ENCODE measurements around the gene FRMD6.

The FRMD6 gene

GRCh38 chr14:51609955-51610283, 41.8 kb upstream of the FRMD6 start:
- DNase-seq (ENCODE audit: insufficient read length, low spot score) (no peak), FAIRE-seq (no peak)
- TF ChIP-seq CTCF (IDR thresholded peaks at IDR 0.05; ENCODE audit: insufficient read depth, missing control alignments): no peak

- DNase-seq (ENCODE audit: insufficient read length, low spot score): no peak
- no peak for FAIRE-seq
- TF ChIP-seq CTCF (IDR thresholded peaks at IDR 0.05; ENCODE audit: insufficient read depth, missing control alignments): no peak
Observed at GRCh38 chr14:51610771-51611170, 40.9 kb upstream of the FRMD6 start.

DNA sequence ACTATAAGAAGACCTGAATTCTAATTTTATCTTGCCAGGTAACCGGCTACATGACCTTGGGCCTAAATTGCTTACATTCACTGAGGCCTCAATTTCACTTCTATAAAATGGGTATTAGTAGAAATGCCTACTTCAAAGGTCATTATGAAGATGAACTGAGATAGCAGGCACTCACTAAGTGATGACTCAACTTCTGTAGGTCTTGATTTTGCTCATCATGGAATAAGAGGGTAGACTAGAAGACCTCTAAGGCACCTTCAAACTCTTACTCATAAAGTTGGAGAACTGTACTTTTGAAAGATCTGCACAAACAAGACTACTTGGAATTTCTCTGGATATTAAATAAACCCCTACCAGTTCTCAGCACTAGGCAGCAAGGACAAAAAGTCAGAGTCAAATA, 39.3 kb upstream of the FRMD6 start:
- FAIRE-seq (no peak), DNase-seq (ENCODE audit: insufficient read length, low spot score) (no peak)
- TF ChIP-seq CTCF (IDR thresholded peaks at IDR 0.05; ENCODE audit: insufficient read depth, missing control alignments): no peak

DNA sequence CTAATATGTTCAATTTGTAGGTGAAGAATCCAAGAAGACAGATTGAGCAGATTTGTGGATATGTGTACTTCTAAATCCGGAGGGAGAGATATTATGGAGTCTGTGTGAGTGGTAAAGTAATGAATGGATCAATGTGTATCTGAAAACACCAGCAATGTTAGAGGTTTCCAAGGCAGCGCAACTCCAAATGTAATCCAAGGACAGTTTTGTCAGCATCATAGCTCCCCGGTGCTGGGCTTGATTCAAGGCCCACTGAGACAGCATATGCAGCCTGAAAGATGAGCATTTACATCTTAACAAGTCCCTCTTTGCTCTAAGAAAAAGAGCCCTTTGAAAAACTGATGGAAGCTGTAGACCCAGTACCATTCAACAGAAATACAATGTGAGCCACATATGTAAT, 38.3 kb upstream of the FRMD6 start:
- FAIRE-seq (no peak), DNase-seq (ENCODE audit: insufficient read length, low spot score) (no peak)
- no peak for TF ChIP-seq CTCF (IDR thresholded peaks at IDR 0.05; ENCODE audit: insufficient read depth, missing control alignments)

- no peak for TF ChIP-seq CTCF (IDR thresholded peaks at IDR 0.05; ENCODE audit: insufficient read depth, missing control alignments)
Observed at GRCh38 chr14:51614707-51615106, 37.0 kb upstream of the FRMD6 start.

DNA sequence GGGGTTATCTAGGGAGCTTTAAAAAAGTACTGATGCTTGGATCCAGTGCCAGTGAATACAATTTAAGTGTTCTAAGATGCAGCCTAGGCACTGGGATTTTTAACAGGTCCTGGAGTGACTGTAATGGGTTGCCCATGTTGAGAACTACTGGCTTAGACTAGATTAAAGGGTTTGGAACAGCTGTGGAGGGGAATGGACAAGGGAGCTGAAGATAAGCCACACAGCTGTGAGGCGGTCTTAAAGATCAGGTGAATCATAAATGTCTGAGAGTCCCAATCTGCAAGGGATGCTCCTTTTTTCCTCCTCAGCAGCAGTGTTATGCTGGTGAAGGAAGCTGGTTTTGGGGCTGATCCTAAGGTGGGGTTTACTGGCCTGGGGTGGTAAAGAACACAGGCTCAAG, 35.5 kb upstream of the FRMD6 start:
- no peak for TF ChIP-seq CTCF (IDR thresholded peaks at IDR 0.05; ENCODE audit: insufficient read depth, missing control alignments)
- no peak for DNase-seq (ENCODE audit: insufficient read length, low spot score)
- no peak for FAIRE-seq

More at GRCh38 chr14:51614707-51615106, 37.0 kb upstream of the FRMD6 start:
- no peak for DNase-seq (ENCODE audit: insufficient read length, low spot score)
- no peak for FAIRE-seq

DNA sequence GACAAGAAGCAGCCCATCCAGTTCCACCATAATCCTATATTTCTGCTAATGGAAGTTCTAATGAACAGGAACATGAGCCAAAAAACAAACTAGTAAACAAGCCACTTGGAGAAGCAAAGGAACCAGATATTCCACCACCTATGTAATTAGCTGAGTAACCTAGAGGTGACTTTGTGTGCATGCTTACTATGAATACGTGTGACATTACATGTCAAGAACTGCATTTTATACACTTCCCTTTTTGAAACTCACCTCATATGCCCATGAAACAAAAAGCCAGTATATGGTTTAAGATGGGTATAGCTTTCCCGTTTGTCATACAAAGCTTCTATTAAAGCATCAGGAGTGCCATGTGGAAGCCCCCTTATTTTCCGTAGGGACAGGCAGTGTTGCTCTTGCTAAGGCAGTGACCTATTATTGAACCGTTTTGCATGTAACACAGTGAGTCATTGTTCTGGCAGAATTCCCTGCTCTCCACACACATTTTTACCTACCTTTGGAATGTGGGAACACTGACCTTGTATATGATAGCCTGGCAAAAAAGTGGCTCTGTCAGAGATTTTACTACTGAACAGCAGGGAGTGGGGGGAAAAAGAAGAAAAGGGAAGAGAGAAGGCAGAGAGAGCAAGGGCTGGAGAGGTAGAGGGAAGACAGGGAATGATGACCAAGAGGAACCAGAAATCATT, 34.8 kb upstream of the FRMD6 start:
- TF ChIP-seq CTCF (IDR thresholded peaks at IDR 0.05; ENCODE audit: insufficient read depth, missing control alignments): no peak
- FAIRE-seq (no peak), DNase-seq (ENCODE audit: insufficient read length, low spot score) (no peak)

Measured in D721Med (cell line).